ENCODE data around the gene AMOTL1. TPM values are rescaled to one million over a fixed set of nuclear protein-coding genes. Genes with fewer than 3 reads are reported as not detected.

The AMOTL1 gene
- total and polyA plus RNA-seq, 12 donors: 3.1 to 115 (median 68.3) TPM

GRCh38 chr11:94728966-94729751 is 39.0 kb upstream of the AMOTL1 start:
- WGBS, 2 donors: 82 to 94% methylated on average over 7 of the region's 7 CpGs
- intact Hi-C loops (cut with DNase I): loop anchor here in 1 of 10 donors (10.0 kb wide), 1 partner anchor 74 kb away; no protein-coding TSS in a partner anchor
- Histone ChIP-seq H3K27me3 (no peaks in the 10 kb centered on the region), H3K36me3 (no peaks in the 10 kb centered on the region), H3K27ac (no peak overlapping the region), H3K9me3 (no peaks in the 10 kb centered on the region), H3K4me1 (peaks cover 8 to 57% (median 30%) of the 10 kb centered on the region in 9 donors), H3K4me3 (no peak overlapping the region)
- no peak for TF ChIP-seq CTCF (IDR thresholded peaks at IDR 0.05)
- ATAC-seq: no peak
- no peak for DNase-seq

GRCh38 chr11:94730153-94730552 is 38.0 kb upstream of the AMOTL1 start:
- DNase-seq (no peak), ATAC-seq (no peak)
- no peaks in the 10 kb centered on the region for H3K9me3 ChIP-seq
- no peak for TF ChIP-seq CTCF (IDR thresholded peaks at IDR 0.05)
- H3K27ac ChIP-seq: no peak overlapping the region
- WGBS, 2 donors: 58 to 86% methylated on average over 1 of the region's 1 CpG
- peaks cover 8 to 57% (median 38%) of the 10 kb centered on the region in 9 donors for H3K4me1 ChIP-seq
- no peak overlapping the region for H3K4me3 ChIP-seq
- H3K27me3 ChIP-seq: no peaks in the 10 kb centered on the region
- no peaks in the 10 kb centered on the region for H3K36me3 ChIP-seq
- intact Hi-C loops (cut with DNase I): loop anchor here in 5 of 10 donors (5.0 to 10.0 kb wide), 2 partner anchors 73 to 105 kb away; no protein-coding TSS in a partner anchor

DNA sequence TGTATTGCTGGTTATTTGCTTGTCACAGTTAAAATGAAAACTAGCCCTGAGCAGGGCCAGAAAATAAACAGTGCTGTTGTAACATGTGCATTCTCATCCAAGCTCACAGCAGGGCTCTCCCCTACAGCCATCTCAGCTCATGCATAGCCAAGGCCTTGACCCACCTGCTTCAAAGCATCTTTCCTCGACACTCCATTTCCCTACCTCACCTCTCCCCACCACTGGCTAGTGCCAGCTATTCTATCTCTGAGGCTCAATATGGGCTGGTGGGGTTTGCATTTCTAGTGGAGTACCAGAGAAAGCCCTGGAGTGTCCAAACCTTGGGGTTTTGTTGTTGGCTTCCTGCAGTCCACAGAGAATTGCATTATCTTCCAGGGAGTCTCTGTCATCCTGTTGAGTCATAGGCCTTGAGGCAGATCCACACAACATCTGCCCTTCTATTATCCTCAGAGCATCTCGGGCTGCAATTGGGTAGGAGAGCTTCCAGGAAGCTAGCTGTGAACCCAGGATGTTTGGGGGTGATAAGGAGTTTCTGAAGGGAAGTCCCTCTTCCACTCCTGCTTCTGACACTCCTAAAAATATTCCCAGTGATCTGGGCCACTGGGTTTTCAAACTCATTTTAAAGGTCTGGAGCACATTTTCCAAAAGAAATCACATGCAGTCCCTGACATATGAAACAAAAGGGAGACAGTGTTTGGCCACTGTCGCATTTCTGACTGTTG is 36.1 kb upstream of the AMOTL1 start:
- intact Hi-C loops (cut with DNase I): loop anchor here in 5 of 10 donors (5.0 to 10.0 kb wide), 2 partner anchors 75 to 107 kb away; no protein-coding TSS in a partner anchor
- no peak for TF ChIP-seq CTCF (IDR thresholded peaks at IDR 0.05)
- Histone ChIP-seq H3K4me3 (no peak overlapping the region), H3K4me1 (peaks cover 8 to 47% (median 41%) of the 10 kb centered on the region in 9 donors), H3K27ac (peak overlapping the region; percentile 55 to 85 (median 74)), H3K27me3 (no peaks in the 10 kb centered on the region), H3K36me3 (no peaks in the 10 kb centered on the region), H3K9me3 (no peaks in the 10 kb centered on the region)
- ATAC-seq (peak; percentile 66 to 89 (median 84)), DNase-seq (peak in 1 of 2 donors; percentile 31)
- WGBS, 2 donors: 33 to 54% methylated on average over 3 of the region's 3 CpGs

DNA sequence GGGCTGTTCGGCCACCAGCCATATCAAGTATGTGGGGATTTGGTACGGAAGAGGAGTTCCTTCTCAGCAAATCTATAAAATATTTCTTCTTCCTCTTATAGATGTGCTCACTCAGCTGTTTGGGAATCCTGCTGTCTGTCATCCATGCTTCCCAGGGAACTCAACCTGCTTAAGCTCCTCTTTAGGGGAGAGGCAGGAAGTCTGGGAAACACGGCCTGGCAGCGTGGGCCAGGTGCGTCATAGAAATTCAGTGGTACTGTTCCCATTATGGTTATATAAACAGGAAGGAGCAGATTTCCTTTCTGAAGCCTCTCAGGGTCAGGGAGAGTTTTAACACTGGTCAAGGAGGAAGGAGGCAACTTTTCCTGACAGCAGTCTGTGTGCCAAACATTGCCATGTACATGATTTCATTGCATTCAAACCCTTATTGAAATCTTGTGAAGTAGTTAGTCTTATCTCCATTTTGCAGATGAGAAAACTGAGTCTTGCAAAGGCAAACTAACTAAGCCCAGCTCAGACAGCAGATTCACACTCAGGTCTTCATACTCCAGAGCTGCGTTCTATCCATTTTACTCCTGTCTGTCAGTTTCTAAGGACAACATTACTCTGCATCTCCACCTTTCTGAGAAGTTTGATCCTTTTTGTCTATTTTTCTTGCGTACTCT is 35.4 kb upstream of the AMOTL1 start:
- no peak for TF ChIP-seq CTCF (IDR thresholded peaks at IDR 0.05)
- ATAC-seq: peak; percentile 73 to 93 (median 84)

More for the DNA sequence above, 35.4 kb upstream of the AMOTL1 start:
- DNase-seq: peak; percentile 56 to 78
- Histone ChIP-seq H3K9me3 (no peaks in the 10 kb centered on the region), H3K4me3 (no peak overlapping the region), H3K27me3 (no peaks in the 10 kb centered on the region), H3K4me1 (peaks cover 8 to 47% (median 41%) of the 10 kb centered on the region in 9 donors), H3K27ac (peak overlapping the region; percentile 55 to 85 (median 74)), H3K36me3 (no peaks in the 10 kb centered on the region)
- intact Hi-C loops (cut with DNase I): loop anchor here in 5 of 10 donors (5.0 to 10.0 kb wide), 2 partner anchors 75 to 108 kb away; no protein-coding TSS in a partner anchor
- WGBS, 2 donors: 41 to 51% methylated on average over 7 of the region's 7 CpGs
